ENCODE results near the gene ATXN10.

The ATXN10 gene

GRCh38 chr22:45845076-45845487 lies 173.4 kb downstream of the ATXN10 start:
- H3K4me3 ChIP-seq (ENCODE audit: low read length): no peak overlapping the region

GRCh38 chr22:45846952-45847351 lies 175.3 kb downstream of the ATXN10 start:
- TF ChIP-seq ZNF274 (IDR thresholded peaks at IDR 0.05; ENCODE audit: low read depth, low read length): no peak
- H3K4me3 ChIP-seq (ENCODE audit: low read length): no peak overlapping the region

More at GRCh38 chr22:45845076-45845487, 173.4 kb downstream of the ATXN10 start:
- no peak for TF ChIP-seq ZNF274 (IDR thresholded peaks at IDR 0.05; ENCODE audit: low read depth, low read length)

GRCh38 chr22:45848904-45849303 lies 177.3 kb downstream of the ATXN10 start:
- H3K4me3 ChIP-seq (ENCODE audit: low read length): no peak overlapping the region
- no peak for TF ChIP-seq ZNF274 (IDR thresholded peaks at IDR 0.05; ENCODE audit: low read depth, low read length)

- TF ChIP-seq ZNF274 (IDR thresholded peaks at IDR 0.05; ENCODE audit: low read depth, low read length): no peak
- H3K4me3 ChIP-seq (ENCODE audit: low read length): no peak overlapping the region
These were observed 181.2 kb downstream of the ATXN10 start for GRCh38 chr22:45852826-45853225.

GRCh38 chr22:45855961-45856360 lies 184.3 kb downstream of the ATXN10 start:
- no peak for TF ChIP-seq ZNF274 (IDR thresholded peaks at IDR 0.05; ENCODE audit: low read depth, low read length)
- H3K4me3 ChIP-seq (ENCODE audit: low read length): no peak overlapping the region

GRCh38 chr22:45857519-45857918 lies 185.9 kb downstream of the ATXN10 start:
- H3K4me3 ChIP-seq (ENCODE audit: low read length): no peak overlapping the region
- TF ChIP-seq ZNF274 (IDR thresholded peaks at IDR 0.05; ENCODE audit: low read depth, low read length): no peak

GRCh38 chr22:45859231-45860161 lies 187.9 kb downstream of the ATXN10 start:
- H3K4me3 ChIP-seq (ENCODE audit: low read length): no peak overlapping the region
- TF ChIP-seq ZNF274 (IDR thresholded peaks at IDR 0.05; ENCODE audit: low read depth, low read length): no peak

- H3K4me3 ChIP-seq (ENCODE audit: low read length): no peak overlapping the region
- no peak for TF ChIP-seq ZNF274 (IDR thresholded peaks at IDR 0.05; ENCODE audit: low read depth, low read length)
These were observed 188.6 kb downstream of the ATXN10 start for GRCh38 chr22:45860201-45860600.

GRCh38 chr22:45861259-45861658 lies 189.6 kb downstream of the ATXN10 start:
- no peak for TF ChIP-seq ZNF274 (IDR thresholded peaks at IDR 0.05; ENCODE audit: low read depth, low read length)
- H3K4me3 ChIP-seq (ENCODE audit: low read length): no peak overlapping the region

GRCh38 chr22:45863981-45864751 lies 192.5 kb downstream of the ATXN10 start:
- TF ChIP-seq ZNF274 (IDR thresholded peaks at IDR 0.05; ENCODE audit: low read depth, low read length): no peak
- no peak overlapping the region for H3K4me3 ChIP-seq (ENCODE audit: low read length)

- no peak overlapping the region for H3K4me3 ChIP-seq (ENCODE audit: low read length)
- TF ChIP-seq ZNF274 (IDR thresholded peaks at IDR 0.05; ENCODE audit: low read depth, low read length): no peak
These were observed 193.4 kb downstream of the ATXN10 start for GRCh38 chr22:45864959-45865476.

- TF ChIP-seq ZNF274 (IDR thresholded peaks at IDR 0.05; ENCODE audit: low read depth, low read length): no peak
- H3K4me3 ChIP-seq (ENCODE audit: low read length): no peak overlapping the region
These were observed 194.0 kb downstream of the ATXN10 start for GRCh38 chr22:45865561-45866125.

- no peak overlapping the region for H3K4me3 ChIP-seq (ENCODE audit: low read length)
- no peak for TF ChIP-seq ZNF274 (IDR thresholded peaks at IDR 0.05; ENCODE audit: low read depth, low read length)
These were observed 194.6 kb downstream of the ATXN10 start for GRCh38 chr22:45866126-45866645.

GRCh38 chr22:45866646-45867117 lies 195.0 kb downstream of the ATXN10 start:
- no peak overlapping the region for H3K4me3 ChIP-seq (ENCODE audit: low read length)
- TF ChIP-seq ZNF274 (IDR thresholded peaks at IDR 0.05; ENCODE audit: low read depth, low read length): no peak

Measured in GM08714 (cell line).